GM23338 (cell line): ENCODE data around the gene LRRC51.

ENCODE experiments used
- CREB1 ChIP-seq: fragments of 250-450 bp; sonication (Bioruptor Pico); IDR thresholded peaks from 2 replicates; pipeline ENCODE4 v1.5.0; 2020; ENCODE audit warnings: low read depth, mild to moderate bottlenecking, moderate library complexity
- EZH2 ChIP-seq: fragments of 200-600 bp; sonication (generic); IDR thresholded peaks from one replicate; pipeline ENCODE4 v1.8.0; 2017; ENCODE audit warnings: antibody characterized with exemption, mild to moderate bottlenecking, low read depth; ENCODE audit not compliant: unreplicated experiment
- EZH2phosphoT487 ChIP-seq: fragments of 200-600 bp; sonication (generic); IDR thresholded peaks from one replicate; pipeline ENCODE4 v1.8.1; 2018; ENCODE audit warnings: antibody characterized with exemption; ENCODE audit not compliant: unreplicated experiment
- NANOG ChIP-seq: IDR thresholded peaks from 2 replicates; pipeline ENCODE4 v1.6.1; 2016; ENCODE audit warnings: antibody characterized with exemption, borderline replicate concordance
- POLR2AphosphoS5 ChIP-seq: IDR thresholded peaks from 2 replicates; pipeline ENCODE4 v1.6.1; 2016; ENCODE audit warnings: antibody characterized with exemption, low read depth
- STAT1 ChIP-seq: IDR thresholded peaks from one replicate; pipeline ENCODE4 v1.6.1; 2016; ENCODE audit warnings: antibody characterized with exemption; ENCODE audit not compliant: unreplicated experiment
- ZNF331 ChIP-seq: fragments of 250-450 bp; sonication (Bioruptor Pico); IDR thresholded peaks from 2 replicates; pipeline ENCODE4 v1.5.0; 2020; ENCODE audit warnings: low read depth, mild to moderate bottlenecking, moderate library complexity
- TF ChIP-seq, protein P1 (sequence below), 2 experiments: fragments of 200-600 bp in 1 of 2; sonication (generic) in 1 of 2; conservative IDR thresholded peaks; 2 replicates each; pipeline versions ENCODE4 v1.5.1 to v1.6.1; 2016 to 2017; ENCODE audit warnings: antibody characterized with exemption in 2 of 2, low read depth in 2 of 2, mild to moderate bottlenecking in 2 of 2, moderate library complexity in 1 of 2
- TF ChIP-seq, protein P2 (sequence below): IDR thresholded peaks from one replicate; pipeline ENCODE4 v1.6.1; 2018; ENCODE audit warnings: antibody characterized with exemption; ENCODE audit not compliant: unreplicated experiment

- TF ChIP-seq, protein P1, sequence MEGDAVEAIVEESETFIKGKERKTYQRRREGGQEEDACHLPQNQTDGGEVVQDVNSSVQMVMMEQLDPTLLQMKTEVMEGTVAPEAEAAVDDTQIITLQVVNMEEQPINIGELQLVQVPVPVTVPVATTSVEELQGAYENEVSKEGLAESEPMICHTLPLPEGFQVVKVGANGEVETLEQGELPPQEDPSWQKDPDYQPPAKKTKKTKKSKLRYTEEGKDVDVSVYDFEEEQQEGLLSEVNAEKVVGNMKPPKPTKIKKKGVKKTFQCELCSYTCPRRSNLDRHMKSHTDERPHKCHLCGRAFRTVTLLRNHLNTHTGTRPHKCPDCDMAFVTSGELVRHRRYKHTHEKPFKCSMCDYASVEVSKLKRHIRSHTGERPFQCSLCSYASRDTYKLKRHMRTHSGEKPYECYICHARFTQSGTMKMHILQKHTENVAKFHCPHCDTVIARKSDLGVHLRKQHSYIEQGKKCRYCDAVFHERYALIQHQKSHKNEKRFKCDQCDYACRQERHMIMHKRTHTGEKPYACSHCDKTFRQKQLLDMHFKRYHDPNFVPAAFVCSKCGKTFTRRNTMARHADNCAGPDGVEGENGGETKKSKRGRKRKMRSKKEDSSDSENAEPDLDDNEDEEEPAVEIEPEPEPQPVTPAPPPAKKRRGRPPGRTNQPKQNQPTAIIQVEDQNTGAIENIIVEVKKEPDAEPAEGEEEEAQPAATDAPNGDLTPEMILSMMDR (conservative IDR thresholded peaks at IDR 0.05; ENCODE audit: low read depth in 2 of 2): no peak
- TF ChIP-seq EZH2: no peak
- no peak for TF ChIP-seq EZH2phosphoT487
- TF ChIP-seq, protein P2, sequence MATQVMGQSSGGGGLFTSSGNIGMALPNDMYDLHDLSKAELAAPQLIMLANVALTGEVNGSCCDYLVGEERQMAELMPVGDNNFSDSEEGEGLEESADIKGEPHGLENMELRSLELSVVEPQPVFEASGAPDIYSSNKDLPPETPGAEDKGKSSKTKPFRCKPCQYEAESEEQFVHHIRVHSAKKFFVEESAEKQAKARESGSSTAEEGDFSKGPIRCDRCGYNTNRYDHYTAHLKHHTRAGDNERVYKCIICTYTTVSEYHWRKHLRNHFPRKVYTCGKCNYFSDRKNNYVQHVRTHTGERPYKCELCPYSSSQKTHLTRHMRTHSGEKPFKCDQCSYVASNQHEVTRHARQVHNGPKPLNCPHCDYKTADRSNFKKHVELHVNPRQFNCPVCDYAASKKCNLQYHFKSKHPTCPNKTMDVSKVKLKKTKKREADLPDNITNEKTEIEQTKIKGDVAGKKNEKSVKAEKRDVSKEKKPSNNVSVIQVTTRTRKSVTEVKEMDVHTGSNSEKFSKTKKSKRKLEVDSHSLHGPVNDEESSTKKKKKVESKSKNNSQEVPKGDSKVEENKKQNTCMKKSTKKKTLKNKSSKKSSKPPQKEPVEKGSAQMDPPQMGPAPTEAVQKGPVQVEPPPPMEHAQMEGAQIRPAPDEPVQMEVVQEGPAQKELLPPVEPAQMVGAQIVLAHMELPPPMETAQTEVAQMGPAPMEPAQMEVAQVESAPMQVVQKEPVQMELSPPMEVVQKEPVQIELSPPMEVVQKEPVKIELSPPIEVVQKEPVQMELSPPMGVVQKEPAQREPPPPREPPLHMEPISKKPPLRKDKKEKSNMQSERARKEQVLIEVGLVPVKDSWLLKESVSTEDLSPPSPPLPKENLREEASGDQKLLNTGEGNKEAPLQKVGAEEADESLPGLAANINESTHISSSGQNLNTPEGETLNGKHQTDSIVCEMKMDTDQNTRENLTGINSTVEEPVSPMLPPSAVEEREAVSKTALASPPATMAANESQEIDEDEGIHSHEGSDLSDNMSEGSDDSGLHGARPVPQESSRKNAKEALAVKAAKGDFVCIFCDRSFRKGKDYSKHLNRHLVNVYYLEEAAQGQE: no peak
- TF ChIP-seq CREB1 (CRISPR knock-in tag): no peak
- TF ChIP-seq POLR2AphosphoS5: no peak
- TF ChIP-seq ZNF331 (CRISPR knock-in tag): no peak
- no peak for TF ChIP-seq STAT1
- TF ChIP-seq NANOG: no peak
Measured at GRCh38 chr11:72058416-72059034, 22.1 kb upstream of the LRRC51 start.
